SK-N-SH treated with all-trans-retinoic acid at 6 μM for 48 hours (cell line): ENCODE results near the gene BSG.

Experiments used
- ATAC-seq: fragments of 200-7000 bp; cut with Tn5 transposase; 3 replicates; pipeline ENCODE4 v1.9.1; 2020; ENCODE audit warnings: mild to moderate bottlenecking, moderate library complexity
- ARNTL ChIP-seq: fragments of 450-650 bp; formaldehyde crosslinking; IDR thresholded peaks from 2 replicates; pipeline ENCODE4 v1.5.0; 2020; ENCODE audit warnings: low read depth, mild to moderate bottlenecking, moderate library complexity, borderline replicate concordance
- BACH2 ChIP-seq: fragments of 250-450 bp; sonication (Bioruptor Pico); IDR thresholded peaks from 2 replicates; pipeline ENCODE4 v1.9.0; 2021; ENCODE audit warnings: mild to moderate bottlenecking, borderline replicate concordance
- CREB5 ChIP-seq: fragments of 250-450 bp; sonication (Bioruptor Pico); IDR thresholded peaks from 2 replicates; pipeline ENCODE4 v1.5.1; 2020; ENCODE audit warnings: low read depth, mild to moderate bottlenecking, moderate library complexity
- CSDC2 ChIP-seq: fragments of 250-450 bp; sonication (Bioruptor Pico); IDR thresholded peaks from 2 replicates; pipeline ENCODE4 v1.5.0; 2020; ENCODE audit warnings: mild to moderate bottlenecking, moderate library complexity
- GLIS3 ChIP-seq: fragments of 250-450 bp; sonication (Bioruptor Pico); IDR thresholded peaks from 2 replicates; pipeline ENCODE4 v1.5.0; 2020; ENCODE audit warnings: mild to moderate bottlenecking, moderate library complexity
- OSR1 ChIP-seq: fragments of 250-450 bp; sonication (Bioruptor Pico); IDR thresholded peaks from 2 replicates; pipeline ENCODE4 v1.8.0; 2022; ENCODE audit warnings: moderate library complexity, mild to moderate bottlenecking, inconsistent platforms
- PATZ1 ChIP-seq: fragments of 250-450 bp; sonication (Bioruptor Pico); IDR thresholded peaks from 2 replicates; pipeline ENCODE4 v1.8.0; 2020; ENCODE audit warnings: mild to moderate bottlenecking, moderate library complexity, borderline replicate concordance
- POU6F1 ChIP-seq: fragments of 250-450 bp; sonication (Bioruptor Pico); IDR thresholded peaks from 2 replicates; pipeline ENCODE4 v1.8.0; 2021; ENCODE audit warnings: low read depth, mild to moderate bottlenecking, moderate library complexity, borderline replicate concordance
- PPARA ChIP-seq: fragments of 250-450 bp; sonication (Bioruptor Pico); IDR thresholded peaks from 2 replicates; pipeline ENCODE4 v1.5.0; 2020; ENCODE audit warnings: mild to moderate bottlenecking, borderline replicate concordance
- SNAI2 ChIP-seq: fragments of 250-450 bp; sonication (Bioruptor Pico); IDR thresholded peaks from 2 replicates; pipeline ENCODE4 v1.5.0; 2020; ENCODE audit warnings: mild to moderate bottlenecking, moderate library complexity
- TOX ChIP-seq: fragments of 250-450 bp; sonication (Bioruptor Pico); IDR thresholded peaks from 2 replicates; pipeline ENCODE4 v1.8.0; 2021; ENCODE audit warnings: mild to moderate bottlenecking, moderate library complexity, borderline replicate concordance
- ZC3H10 ChIP-seq: fragments of 250-450 bp; sonication (Bioruptor Pico); IDR thresholded peaks from 2 replicates; pipeline ENCODE4 v1.5.1; 2021; ENCODE audit warnings: mild to moderate bottlenecking, moderate library complexity
- ZFP3 ChIP-seq: fragments of 250-450 bp; sonication (Bioruptor Pico); IDR thresholded peaks from 2 replicates; pipeline ENCODE4 v1.5.0; 2020; ENCODE audit warnings: mild to moderate bottlenecking, moderate library complexity
- ZFP30 ChIP-seq: fragments of 450-650 bp; formaldehyde crosslinking; IDR thresholded peaks from 2 replicates; pipeline ENCODE4 v1.5.0; 2022; ENCODE audit warnings: mild to moderate bottlenecking, moderate library complexity
- ZNF565 ChIP-seq: fragments of 450-650 bp; formaldehyde crosslinking; conservative IDR thresholded peaks from 2 replicates; pipeline ENCODE4 v1.5.0; 2020; ENCODE audit warnings: low read depth, mild to moderate bottlenecking, moderate library complexity
- ZNF70 ChIP-seq: fragments of 450-650 bp; formaldehyde crosslinking; IDR thresholded peaks from 2 replicates; pipeline ENCODE4 v1.5.0; 2020; ENCODE audit warnings: mild to moderate bottlenecking, moderate library complexity
- TF ChIP-seq, protein P1 (sequence below): fragments of 250-450 bp; sonication (Bioruptor Pico); IDR thresholded peaks from 2 replicates; pipeline ENCODE4 v1.5.0; 2020; ENCODE audit warnings: mild to moderate bottlenecking, moderate library complexity

Gene BSG

DNA sequence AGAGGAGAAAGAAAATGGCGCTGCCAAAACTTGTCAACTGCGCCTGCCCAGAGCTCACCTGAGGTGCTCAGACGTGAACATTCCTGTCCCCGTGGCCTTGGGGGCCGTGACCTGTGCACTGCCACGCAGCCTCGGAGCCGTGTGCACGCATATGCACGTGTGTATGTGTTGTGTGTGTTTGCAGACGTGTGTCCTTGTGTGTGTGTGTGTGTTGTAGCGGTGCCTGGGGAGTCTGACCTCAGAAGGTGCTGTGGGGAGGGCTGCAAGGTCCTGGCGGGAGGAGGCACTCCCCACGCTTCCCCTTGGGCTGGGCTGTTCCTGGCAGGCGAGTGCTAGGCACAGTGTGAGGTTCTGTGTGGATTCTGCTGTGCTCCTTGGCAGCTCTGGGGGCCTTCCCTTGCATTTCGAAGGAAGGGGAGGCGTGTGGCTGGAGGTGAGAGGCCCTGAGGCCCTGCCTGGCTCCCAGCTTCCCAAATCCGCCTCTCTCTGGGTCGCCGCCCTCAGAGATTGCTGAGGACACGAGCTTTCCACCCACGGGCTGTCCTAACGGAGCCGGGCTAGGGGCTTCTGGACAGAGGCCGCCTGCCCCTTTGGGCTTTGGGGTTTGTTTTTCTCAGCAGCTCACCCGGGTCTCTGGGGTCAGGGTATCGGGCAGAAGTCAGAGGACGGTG, 4.5 kb downstream of the BSG start (continued):
- TF ChIP-seq POU6F1 (no peak), CREB5 (CRISPR knock-in tag) (no peak), SNAI2 (CRISPR knock-in tag) (no peak), TOX (CRISPR knock-in tag) (no peak), GLIS3 (CRISPR knock-in tag) (no peak)
- TF ChIP-seq, all 23 proteins: peak for 0

DNA sequence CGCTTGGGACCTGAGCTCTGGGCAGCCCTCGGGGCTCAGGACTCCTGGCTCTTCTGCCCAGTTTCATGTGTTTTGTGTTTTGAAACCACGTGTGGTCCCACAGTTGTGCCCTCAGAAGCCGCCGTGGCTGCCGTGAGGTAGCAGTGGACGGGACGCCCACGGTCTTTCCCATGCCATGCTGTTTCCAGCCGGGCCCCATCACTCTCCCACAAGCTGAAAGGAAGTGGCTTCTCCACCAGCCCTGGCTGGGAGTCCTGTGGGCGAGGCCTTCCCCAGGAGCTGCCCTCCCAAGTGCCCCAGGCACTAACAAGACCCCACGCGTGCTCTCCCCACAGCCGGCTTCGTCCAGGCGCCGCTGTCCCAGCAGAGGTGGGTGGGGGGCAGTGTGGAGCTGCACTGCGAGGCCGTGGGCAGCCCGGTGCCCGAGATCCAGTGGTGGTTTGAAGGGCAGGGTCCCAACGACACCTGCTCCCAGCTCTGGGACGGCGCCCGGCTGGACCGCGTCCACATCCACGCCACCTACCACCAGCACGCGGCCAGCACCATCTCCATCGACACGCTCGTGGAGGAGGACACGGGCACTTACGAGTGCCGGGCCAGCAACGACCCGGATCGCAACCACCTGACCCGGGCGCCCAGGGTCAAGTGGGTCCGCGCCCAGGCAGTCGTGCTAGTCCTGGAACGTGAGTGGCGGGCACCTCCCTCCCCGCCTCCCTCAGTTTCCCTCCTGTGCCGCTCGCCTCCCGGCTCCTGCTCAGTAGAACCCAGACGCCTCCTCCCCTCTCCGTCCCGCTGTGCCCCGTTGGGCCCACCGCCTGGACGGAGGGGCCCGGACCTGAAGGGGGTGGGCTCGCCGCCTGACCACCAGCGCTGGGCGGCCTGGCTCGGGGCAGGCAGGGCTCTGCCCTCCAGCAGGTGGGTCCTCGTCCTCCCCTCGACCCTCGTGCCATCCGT, 5.3 kb downstream of the BSG start:
- no peak for TF ChIP-seq OSR1 (CRISPR knock-in tag)
- no peak for TF ChIP-seq PPARA (CRISPR knock-in tag)
- TF ChIP-seq ZC3H10 (CRISPR knock-in tag), result no peak
- no peak for TF ChIP-seq ZNF565
- no peak for TF ChIP-seq ZFP3 (CRISPR knock-in tag)
- no peak for TF ChIP-seq ZNF70
- no peak for TF ChIP-seq CSDC2 (CRISPR knock-in tag)
- TF ChIP-seq BACH2, result no peak
- no peak for TF ChIP-seq TOX (CRISPR knock-in tag)
- TF ChIP-seq, protein P1, sequence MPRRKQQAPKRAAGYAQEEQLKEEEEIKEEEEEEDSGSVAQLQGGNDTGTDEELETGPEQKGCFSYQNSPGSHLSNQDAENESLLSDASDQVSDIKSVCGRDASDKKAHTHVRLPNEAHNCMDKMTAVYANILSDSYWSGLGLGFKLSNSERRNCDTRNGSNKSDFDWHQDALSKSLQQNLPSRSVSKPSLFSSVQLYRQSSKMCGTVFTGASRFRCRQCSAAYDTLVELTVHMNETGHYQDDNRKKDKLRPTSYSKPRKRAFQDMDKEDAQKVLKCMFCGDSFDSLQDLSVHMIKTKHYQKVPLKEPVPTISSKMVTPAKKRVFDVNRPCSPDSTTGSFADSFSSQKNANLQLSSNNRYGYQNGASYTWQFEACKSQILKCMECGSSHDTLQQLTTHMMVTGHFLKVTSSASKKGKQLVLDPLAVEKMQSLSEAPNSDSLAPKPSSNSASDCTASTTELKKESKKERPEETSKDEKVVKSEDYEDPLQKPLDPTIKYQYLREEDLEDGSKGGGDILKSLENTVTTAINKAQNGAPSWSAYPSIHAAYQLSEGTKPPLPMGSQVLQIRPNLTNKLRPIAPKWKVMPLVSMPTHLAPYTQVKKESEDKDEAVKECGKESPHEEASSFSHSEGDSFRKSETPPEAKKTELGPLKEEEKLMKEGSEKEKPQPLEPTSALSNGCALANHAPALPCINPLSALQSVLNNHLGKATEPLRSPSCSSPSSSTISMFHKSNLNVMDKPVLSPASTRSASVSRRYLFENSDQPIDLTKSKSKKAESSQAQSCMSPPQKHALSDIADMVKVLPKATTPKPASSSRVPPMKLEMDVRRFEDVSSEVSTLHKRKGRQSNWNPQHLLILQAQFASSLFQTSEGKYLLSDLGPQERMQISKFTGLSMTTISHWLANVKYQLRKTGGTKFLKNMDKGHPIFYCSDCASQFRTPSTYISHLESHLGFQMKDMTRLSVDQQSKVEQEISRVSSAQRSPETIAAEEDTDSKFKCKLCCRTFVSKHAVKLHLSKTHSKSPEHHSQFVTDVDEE (CRISPR knock-in tag), result no peak
- TF ChIP-seq ARNTL (CRISPR knock-in tag), result no peak
- no peak for TF ChIP-seq ZFP30 (CRISPR knock-in tag)
- no peak for TF ChIP-seq SNAI2 (CRISPR knock-in tag)
- no peak for TF ChIP-seq GLIS3 (CRISPR knock-in tag)
- TF ChIP-seq PATZ1 (CRISPR knock-in tag), result no peak
- TF ChIP-seq POU6F1, result no peak
- no peak for ATAC-seq

DNA sequence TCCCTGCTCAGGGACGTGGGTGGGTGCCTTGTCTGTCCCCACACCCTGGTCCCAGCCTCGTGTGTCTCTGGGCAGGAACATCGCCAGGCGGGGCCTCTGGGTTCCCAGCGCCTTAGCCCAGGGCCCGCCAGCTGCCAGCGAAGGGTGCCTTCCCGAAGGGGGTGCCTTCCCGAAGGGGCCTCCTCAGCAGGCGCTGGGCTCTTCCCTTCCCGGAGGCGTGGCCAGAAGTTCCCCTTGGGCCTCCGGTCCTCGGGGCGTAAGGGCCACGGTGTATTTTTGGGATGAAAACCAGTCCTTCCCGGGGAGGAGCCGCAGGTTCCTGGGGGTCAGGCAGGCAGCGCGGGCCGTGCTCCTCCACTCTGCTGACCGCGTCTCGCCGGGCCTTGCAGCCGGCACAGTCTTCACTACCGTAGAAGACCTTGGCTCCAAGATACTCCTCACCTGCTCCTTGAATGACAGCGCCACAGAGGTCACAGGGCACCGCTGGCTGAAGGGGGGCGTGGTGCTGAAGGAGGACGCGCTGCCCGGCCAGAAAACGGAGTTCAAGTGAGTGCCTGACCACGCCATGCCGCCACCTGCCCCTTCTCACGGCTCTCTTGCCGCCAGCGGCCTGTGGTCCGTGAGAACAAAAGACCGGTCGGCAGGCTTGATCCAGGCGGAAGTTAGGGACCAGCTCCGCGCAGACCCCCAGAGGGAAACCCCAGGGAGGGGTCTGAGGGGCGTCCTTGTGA, 6.9 kb downstream of the BSG start:
- no peak for TF ChIP-seq OSR1 (CRISPR knock-in tag)
- TF ChIP-seq ZFP3 (CRISPR knock-in tag), result no peak
- TF ChIP-seq, protein P1 (CRISPR knock-in tag), result no peak
- no peak for TF ChIP-seq TOX (CRISPR knock-in tag)
- no peak for TF ChIP-seq SNAI2 (CRISPR knock-in tag)
- ATAC-seq, result no peak
